Measurements from ENCODE around the gene CCND2. TPM values are rescaled to one million over a fixed set of nuclear protein-coding genes. Genes with fewer than 3 reads are reported as not detected.

Gene CCND2
- total and polyA plus RNA-seq, 9 of the 15 experiments (the other 6 are each of a cell fraction or from before 2014, with no cell fraction given) = 13.6 to 99.3 (median 39.6) TPM

GRCh38 chr12:4269279-4269991 is 4.1 kb upstream of the CCND2 start:
- ChIA-PET POLR2A (interaction anchor here (0.6 kb wide), 2 partner anchors 163 to 259 kb away, joined by 3 to 4 read pairs; no protein-coding TSS in a partner anchor), CTCF (ENCODE audit: low intra/inter-chr PET ratio) (no interaction called here)
- peaks cover 15 to 45% of the 10 kb centered on the region in 2 experiments for H3K4me1 ChIP-seq (replicated peaks in 1 of 2; ENCODE audit: control insufficient read depth in 2 of 2, insufficient read depth in 2 of 2, low read length in 2 of 2)
- peak overlapping the region; percentile 45 for H3K4me3 ChIP-seq
- H3K9ac ChIP-seq (ENCODE audit: insufficient read depth in 1 of 2, low read depth in 2 of 2, low read length in 2 of 2) = peak overlapping the region; percentile 69 to 81; a peak in 2 of 4 replicates
- no TSS peak for BruUV-seq (replicated peaks)
- H3K27me3 ChIP-seq (ENCODE audit: control insufficient read depth in 2 of 2, insufficient read depth in 2 of 2, low read length in 2 of 2) = peaks cover 0 to 15% of the 10 kb centered on the region in 2 experiments; a peak in 2 of 5 replicates
- H3K9me3 ChIP-seq (replicated peaks; ENCODE audit: control insufficient read depth, insufficient read depth, low read depth, low read length) = no peaks in the 10 kb centered on the region
- H2AFZ ChIP-seq (ENCODE audit: low read depth, low read length) = peak overlapping the region; percentile 96
- H3K4me2 ChIP-seq (ENCODE audit: insufficient read depth, low read length) = peak overlapping the region; percentile 62
- peaks cover 10% of the 10 kb centered on the region for H3K79me2 ChIP-seq (ENCODE audit: control insufficient read depth, insufficient read depth, low read length)
- no peak overlapping the region for H3K27ac ChIP-seq (ENCODE audit: extremely low read depth, low read depth, low read length)
- H3K36me3 ChIP-seq (ENCODE audit: control insufficient read depth, insufficient read depth, low read length) = no peaks in the 10 kb centered on the region
- DNase-seq (ENCODE audit: extremely low read depth in 1 of 4, low spot score in 3 of 4) (peak; percentile 68 to 84 (median 76)), FAIRE-seq (no peak), ATAC-seq (peak; percentile 14; the same call in 2 of the 3 replicates)
- H4K20me1 ChIP-seq (replicated peaks; ENCODE audit: control insufficient read depth, insufficient read depth, low read length) = no peaks in the 10 kb centered on the region
- intact Hi-C loops (cut with micrococcal nuclease) (no loop called here), in situ Hi-C loops (cut with MboI) (no loop called here)
- no peaks in the 10 kb centered on the region for H3K9me1 ChIP-seq (ENCODE audit: control insufficient read depth, insufficient read depth, low read length)
- 0% methylated on average over 4 of the region's 73 CpGs for WGBS (ENCODE audit: insufficient coverage, low coverage, missing lambda C conversion rate)
- TF ChIP-seq MGA (IDR thresholded peaks at IDR 0.05) = 0 out of 2 replicates have a peak, but pooled peaks have one; percentile 33
- TF ChIP-seq NKRF (IDR thresholded peaks at IDR 0.05; ENCODE audit: borderline replicate concordance) = peak; percentile 64; the same call in 1 of the 2 replicates
- TF ChIP-seq ZNF354B (CRISPR knock-in tag; IDR thresholded peaks at IDR 0.05) = no peak
- TF ChIP-seq POLR3A (IDR thresholded peaks at IDR 0.05; ENCODE audit: borderline replicate concordance, extremely low read depth, insufficient read depth, insufficient read length) = no peak
- peak; percentile 68 for TF ChIP-seq SAP30 (IDR thresholded peaks at IDR 0.05; ENCODE audit: borderline replicate concordance, insufficient read depth, low read depth, low read length, poor library complexity, severe bottlenecking)
- TF ChIP-seq MAX (CRISPR knock-in tag; IDR thresholded peaks at IDR 0.05) = peak; percentile 59; the same call in 1 of the 2 replicates

All from K562 (cell line).